Measurements from ENCODE around the gene TTLL11.

TTLL11 gene

GRCh38 chr9:122121931-122122330 lies 28.8 kb upstream of the TTLL11 start:
- TF ChIP-seq NFIC (IDR thresholded peaks at IDR 0.05) (no peak), ZBTB7A (IDR thresholded peaks at IDR 0.05; ENCODE audit: low read depth) (no peak), CREB1 (IDR thresholded peaks at IDR 0.05; ENCODE audit: low read depth) (no peak), TCF12 (IDR thresholded peaks at IDR 0.05; ENCODE audit: low read depth) (no peak), REST (IDR thresholded peaks at IDR 0.05; ENCODE audit: low read depth) (no peak), CEBPB (IDR thresholded peaks at IDR 0.05) (no peak), FOXM1 (IDR thresholded peaks at IDR 0.05; ENCODE audit: borderline replicate concordance, low read depth) (no peak), EP300 (IDR thresholded peaks at IDR 0.05; ENCODE audit: borderline replicate concordance) (no peak), MAX (IDR thresholded peaks at IDR 0.05) (no peak), USF1 (IDR thresholded peaks at IDR 0.05) (no peak), TAF1 (IDR thresholded peaks at IDR 0.05; ENCODE audit: low read depth) (no peak), EGR1 (IDR thresholded peaks at IDR 0.05) (no peak), YY1 (IDR thresholded peaks at IDR 0.05; ENCODE audit: low read depth) (no peak), TEAD4 (IDR thresholded peaks at IDR 0.05) (no peak), RAD21 (IDR thresholded peaks at IDR 0.05; ENCODE audit: low read depth) (no peak)

- TF ChIP-seq RAD21 (IDR thresholded peaks at IDR 0.05; ENCODE audit: low read depth): no peak
- no peak for TF ChIP-seq YY1 (IDR thresholded peaks at IDR 0.05; ENCODE audit: low read depth)
- TF ChIP-seq EGR1 (IDR thresholded peaks at IDR 0.05): no peak
- TF ChIP-seq TCF12 (IDR thresholded peaks at IDR 0.05; ENCODE audit: low read depth): no peak
- no peak for TF ChIP-seq CEBPB (IDR thresholded peaks at IDR 0.05)
Observed at GRCh38 chr9:122121391-122121790, 28.3 kb upstream of the TTLL11 start.

- TF ChIP-seq NFIC (IDR thresholded peaks at IDR 0.05) (no peak), RAD21 (IDR thresholded peaks at IDR 0.05; ENCODE audit: low read depth) (no peak), CEBPB (IDR thresholded peaks at IDR 0.05) (no peak), REST (IDR thresholded peaks at IDR 0.05; ENCODE audit: low read depth) (no peak), YY1 (IDR thresholded peaks at IDR 0.05; ENCODE audit: low read depth) (no peak), CREB1 (IDR thresholded peaks at IDR 0.05; ENCODE audit: low read depth) (no peak), FOXM1 (IDR thresholded peaks at IDR 0.05; ENCODE audit: borderline replicate concordance, low read depth) (no peak), USF1 (IDR thresholded peaks at IDR 0.05) (no peak), EGR1 (IDR thresholded peaks at IDR 0.05) (no peak), EP300 (IDR thresholded peaks at IDR 0.05; ENCODE audit: borderline replicate concordance) (no peak), TEAD4 (IDR thresholded peaks at IDR 0.05) (no peak), ZBTB7A (IDR thresholded peaks at IDR 0.05; ENCODE audit: low read depth) (no peak), TAF1 (IDR thresholded peaks at IDR 0.05; ENCODE audit: low read depth) (no peak), TCF12 (IDR thresholded peaks at IDR 0.05; ENCODE audit: low read depth) (no peak), MAX (IDR thresholded peaks at IDR 0.05) (no peak)
Observed at GRCh38 chr9:122120316-122121071, 27.4 kb upstream of the TTLL11 start.

GRCh38 chr9:122119721-122120120 lies 26.6 kb upstream of the TTLL11 start:
- TF ChIP-seq FOXM1 (IDR thresholded peaks at IDR 0.05; ENCODE audit: borderline replicate concordance, low read depth): no peak
- TF ChIP-seq ZBTB7A (IDR thresholded peaks at IDR 0.05; ENCODE audit: low read depth): no peak
- no peak for TF ChIP-seq CEBPB (IDR thresholded peaks at IDR 0.05)
- no peak for TF ChIP-seq REST (IDR thresholded peaks at IDR 0.05; ENCODE audit: low read depth)
- no peak for TF ChIP-seq CREB1 (IDR thresholded peaks at IDR 0.05; ENCODE audit: low read depth)
- TF ChIP-seq TEAD4 (IDR thresholded peaks at IDR 0.05): no peak
- no peak for TF ChIP-seq NFIC (IDR thresholded peaks at IDR 0.05)
- TF ChIP-seq USF1 (IDR thresholded peaks at IDR 0.05): no peak
- TF ChIP-seq RAD21 (IDR thresholded peaks at IDR 0.05; ENCODE audit: low read depth): no peak
- TF ChIP-seq EP300 (IDR thresholded peaks at IDR 0.05; ENCODE audit: borderline replicate concordance): no peak
- TF ChIP-seq TAF1 (IDR thresholded peaks at IDR 0.05; ENCODE audit: low read depth): no peak
- no peak for TF ChIP-seq MAX (IDR thresholded peaks at IDR 0.05)
- no peak for TF ChIP-seq YY1 (IDR thresholded peaks at IDR 0.05; ENCODE audit: low read depth)
- TF ChIP-seq EGR1 (IDR thresholded peaks at IDR 0.05): no peak
- no peak for TF ChIP-seq TCF12 (IDR thresholded peaks at IDR 0.05; ENCODE audit: low read depth)

Data from Ishikawa (cell line).